Activated T-helper 9 cell treated with anti-CD3 and anti-CD28 coated beads, Interleukin-2, amount 50 U/mL, for 16 hours (primary cell): ENCODE results near the gene HHIP.
"Not testable (repeated sequence)": the region's sequence is repeated elsewhere in the genome, so short reads cannot be mapped to it uniquely, and the experiment has no call there.

Source experiments
- DNase-seq: peaks from one replicate; pipeline ENCODE4 v3.0.0-alpha.2; 2020; ENCODE audit warnings: low read depth

The HHIP gene

GRCh38 chr4:144748814-144749555, 103.0 kb downstream of the HHIP start:
- DNase-seq: no peak

- no peak for DNase-seq
Measured at GRCh38 chr4:144750348-144750747, 104.4 kb downstream of the HHIP start.

GRCh38 chr4:144754562-144755410, 108.8 kb downstream of the HHIP start:
- DNase-seq: no peak

GRCh38 chr4:144757969-144758368, 112.0 kb downstream of the HHIP start:
- DNase-seq: no peak

- DNase-seq: not testable (repeated sequence)
Measured at GRCh38 chr4:144768809-144769208, 122.9 kb downstream of the HHIP start.

- DNase-seq: no peak
Measured at GRCh38 chr4:144778364-144778763, 132.4 kb downstream of the HHIP start.

GRCh38 chr4:144782345-144782744, 136.4 kb downstream of the HHIP start:
- no peak for DNase-seq

- DNase-seq: no peak
Measured at GRCh38 chr4:144785961-144786360, 140.0 kb downstream of the HHIP start.

GRCh38 chr4:144787365-144788258, 141.7 kb downstream of the HHIP start:
- no peak for DNase-seq

GRCh38 chr4:144788469-144788868, 142.5 kb downstream of the HHIP start:
- no peak for DNase-seq

GRCh38 chr4:144791933-144792332, 146.0 kb downstream of the HHIP start:
- not testable (repeated sequence) for DNase-seq
